RWPE1 (cell line): Measurements from ENCODE around the gene TEX14.
"Not testable (repeated sequence)": the region's sequence is repeated elsewhere in the genome, so short reads cannot be mapped to it uniquely, and the experiment has no call there.

ENCODE experiments used
- CTCF ChIA-PET: fragments of 350-600 bp; sonication (Branson Sonifier 250); formaldehyde crosslinking; extraction: SDS; loops from one replicate; lab custom pipeline; 2021; lab: Yijun Ruan, JAX
- POLR2A ChIA-PET: fragments of 400-600 bp; formaldehyde crosslinking; extraction: SDS; loops from one replicate; lab custom pipeline; 2020; ENCODE audit warnings: antibody characterized with exemption; ENCODE audit not compliant: low non-redundant PET; lab: Yijun Ruan, JAX
- DNase-seq: peaks from one replicate; pipeline ENCODE4 v3.0.0; 2012; ENCODE audit warnings: low spot score
- H3K27ac ChIP-seq: fragments of 450-650 bp; 2 replicates; pipeline ENCODE4 v1.5.1; 2017
- CTCF ChIP-seq: fragments of 450-650 bp; conservative IDR thresholded peaks from 2 replicates; pipeline ENCODE4 v1.5.1; 2017; ENCODE audit warnings: low read depth, mild to moderate bottlenecking

TEX14 gene

GRCh38 chr17:58693751-58694150 lies 1.9 kb upstream of the TEX14 start:
- TF ChIP-seq CTCF, result no peak
- ChIA-PET POLR2A (no interaction called here), CTCF (interaction anchor here (0.6 kb wide), 1 partner anchor 79 kb away, joined by 3 read pairs; no protein-coding TSS in a partner anchor)
- H3K27ac ChIP-seq, result no peak overlapping the region
- no peak for DNase-seq

- peak overlapping the region; percentile 94; the same call in 1 of the 2 replicates for H3K27ac ChIP-seq
- ChIA-PET POLR2A (interaction anchor here (0.6 to 1.3 kb wide), 5 partner anchors 34 to 556 kb away, joined by 3 to 7 read pairs (median 5); no protein-coding TSS in a partner anchor), CTCF (interaction anchor here (0.6 to 1.1 kb wide), 3 partner anchors 27 to 174 kb away, joined by 3 to 5 read pairs (median 4); no protein-coding TSS in a partner anchor)
- TF ChIP-seq CTCF, result no peak
- DNase-seq, result no peak
Observed at GRCh38 chr17:58693208-58693607, 1.4 kb upstream of the TEX14 start.

- ChIA-PET CTCF (interaction anchor here (0.6 to 1.1 kb wide), 3 partner anchors 27 to 174 kb away, joined by 3 to 5 read pairs (median 4); no protein-coding TSS in a partner anchor), POLR2A (interaction anchor here (0.6 to 1.3 kb wide), 5 partner anchors 33 to 557 kb away, joined by 3 to 7 read pairs (median 5); no protein-coding TSS in a partner anchor)
- peak; percentile 85 for DNase-seq
- H3K27ac ChIP-seq, result peak within 1 kb of the TSS; percentile 94
- TF ChIP-seq CTCF, result no peak
Observed at GRCh38 chr17:58692239-58693055, 602 bp upstream of the TEX14 start, which contains the start of gene RAD51C. TSS of gene RAD51C (plus strand) at chr17:58692602. CDS start at chr17:58692644, 42 bp downstream.

- DNase-seq, CTCF ChIA-PET, H3K27ac ChIP-seq: not testable (repeated sequence)
- POLR2A ChIA-PET, result interaction anchor here (0.6 kb wide), 1 partner anchor 31 kb away, joined by 3 read pairs; no protein-coding TSS in a partner anchor
Observed at GRCh38 chr17:58690033-58690432, 1.8 kb downstream of the TEX14 start.

- ChIA-PET POLR2A (no interaction called here), CTCF (interaction anchor here (0.6 kb wide), 2 partner anchors 147 to 975 kb away, joined by 3 to 6 read pairs; no protein-coding TSS in a partner anchor)
- no peak for TF ChIP-seq CTCF
- DNase-seq, result no peak
- H3K27ac ChIP-seq, result no peak overlapping the region
Observed at GRCh38 chr17:58688521-58688920, 3.3 kb downstream of the TEX14 start.

- TF ChIP-seq CTCF, result no peak
- ChIA-PET CTCF (interaction anchor here (0.6 kb wide), 1 partner anchor 64 kb away, joined by 4 read pairs; no protein-coding TSS in a partner anchor), POLR2A (no interaction called here)
- DNase-seq, result no peak
- no peak overlapping the region for H3K27ac ChIP-seq
Observed at GRCh38 chr17:58686980-58687379, 4.9 kb downstream of the TEX14 start.

- DNase-seq, POLR2A ChIA-PET, H3K27ac ChIP-seq: not testable (repeated sequence)
- CTCF ChIA-PET, result interaction anchor here (0.6 kb wide), 1 partner anchor 19 kb away, joined by 4 read pairs; no protein-coding TSS in a partner anchor
Observed at GRCh38 chr17:58684462-58684861, 7.4 kb downstream of the TEX14 start.
